ENCODE results near the gene ZDHHC14.
"Not testable (repeated sequence)": the region's sequence is repeated elsewhere in the genome, so short reads cannot be mapped to it uniquely, and the experiment has no call there.

ZDHHC14 gene

GRCh38 chr6:157449610-157450009 lies 68.6 kb downstream of the ZDHHC14 start:
- DNase-seq = no peak

DNA sequence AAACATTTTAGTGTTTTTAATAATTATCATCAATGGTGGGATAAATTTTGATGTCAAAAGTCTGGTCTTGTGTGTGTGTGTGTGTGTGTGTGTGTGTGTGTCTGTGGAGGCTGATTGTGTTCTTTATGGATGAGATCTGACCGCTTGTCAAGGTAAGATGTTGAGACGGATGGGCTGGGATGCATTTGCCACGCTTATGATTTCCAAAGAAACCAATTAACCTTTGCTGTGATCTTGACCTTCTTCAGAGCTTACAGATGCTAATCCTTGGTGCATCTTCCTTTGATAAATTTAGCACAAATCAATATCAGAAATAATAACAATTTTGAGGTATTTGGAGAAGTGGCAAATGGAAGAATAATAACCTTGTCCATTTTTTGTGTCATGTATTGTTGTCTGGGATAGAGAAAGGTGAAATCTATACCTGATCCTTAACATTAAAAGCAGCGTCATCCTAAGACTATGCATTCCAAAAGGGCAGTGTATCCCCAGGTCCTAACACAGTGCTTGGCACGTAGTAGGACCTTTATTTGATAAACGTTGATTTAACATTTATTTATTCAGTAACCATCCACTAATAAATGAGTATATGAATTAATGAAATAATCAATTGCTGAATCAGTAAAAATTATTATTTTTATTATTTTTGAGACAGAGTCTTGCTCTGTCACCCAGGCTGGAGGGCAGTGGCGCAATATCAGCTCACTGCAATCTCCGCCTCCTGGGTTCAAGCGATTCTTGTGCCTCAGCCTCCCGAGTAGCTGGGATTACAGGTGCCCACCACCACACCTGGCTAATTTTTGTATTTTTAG lies 70.1 kb downstream of the ZDHHC14 start:
- no peak for DNase-seq

GRCh38 chr6:157452096-157452495 lies 71.1 kb downstream of the ZDHHC14 start:
- no peak for DNase-seq

DNA sequence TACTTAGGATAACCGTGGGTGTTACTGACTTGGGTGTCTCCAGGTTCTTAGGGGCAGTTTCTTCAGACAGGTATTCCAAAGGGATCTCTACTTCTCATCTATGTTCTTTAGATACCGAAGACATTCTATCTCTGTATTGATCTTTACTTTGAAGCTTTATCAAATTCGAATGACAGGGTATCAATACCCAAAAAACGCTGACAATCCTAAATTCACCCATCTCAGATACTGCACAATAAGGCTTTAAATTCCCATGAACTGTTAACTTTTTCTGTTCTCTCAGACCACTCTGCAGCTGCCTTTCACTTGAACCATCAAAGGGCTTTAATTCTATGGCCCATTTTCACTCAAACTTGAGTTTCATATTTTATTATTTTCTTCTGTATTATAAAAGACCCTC lies 72.1 kb downstream of the ZDHHC14 start:
- no peak for DNase-seq

DNA sequence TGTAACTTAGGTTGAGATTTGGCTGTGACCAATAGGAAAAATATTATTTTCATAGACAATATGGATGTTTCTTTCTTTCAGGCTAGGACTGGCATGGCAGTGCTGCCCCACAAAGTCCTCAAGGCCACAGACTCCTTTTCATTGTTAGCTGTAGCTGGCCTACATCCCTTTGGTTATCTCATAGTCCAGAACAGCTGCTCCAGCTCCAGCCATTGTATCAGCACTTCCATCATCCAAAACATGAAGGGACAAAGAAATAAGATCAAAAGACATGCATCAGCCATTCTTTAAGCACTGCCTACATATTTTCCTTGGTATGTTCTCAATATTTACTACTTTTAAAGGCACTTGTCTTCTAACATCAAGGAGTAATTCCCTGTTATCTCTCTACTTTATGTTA lies 73.0 kb downstream of the ZDHHC14 start:
- DNase-seq = no peak

DNA sequence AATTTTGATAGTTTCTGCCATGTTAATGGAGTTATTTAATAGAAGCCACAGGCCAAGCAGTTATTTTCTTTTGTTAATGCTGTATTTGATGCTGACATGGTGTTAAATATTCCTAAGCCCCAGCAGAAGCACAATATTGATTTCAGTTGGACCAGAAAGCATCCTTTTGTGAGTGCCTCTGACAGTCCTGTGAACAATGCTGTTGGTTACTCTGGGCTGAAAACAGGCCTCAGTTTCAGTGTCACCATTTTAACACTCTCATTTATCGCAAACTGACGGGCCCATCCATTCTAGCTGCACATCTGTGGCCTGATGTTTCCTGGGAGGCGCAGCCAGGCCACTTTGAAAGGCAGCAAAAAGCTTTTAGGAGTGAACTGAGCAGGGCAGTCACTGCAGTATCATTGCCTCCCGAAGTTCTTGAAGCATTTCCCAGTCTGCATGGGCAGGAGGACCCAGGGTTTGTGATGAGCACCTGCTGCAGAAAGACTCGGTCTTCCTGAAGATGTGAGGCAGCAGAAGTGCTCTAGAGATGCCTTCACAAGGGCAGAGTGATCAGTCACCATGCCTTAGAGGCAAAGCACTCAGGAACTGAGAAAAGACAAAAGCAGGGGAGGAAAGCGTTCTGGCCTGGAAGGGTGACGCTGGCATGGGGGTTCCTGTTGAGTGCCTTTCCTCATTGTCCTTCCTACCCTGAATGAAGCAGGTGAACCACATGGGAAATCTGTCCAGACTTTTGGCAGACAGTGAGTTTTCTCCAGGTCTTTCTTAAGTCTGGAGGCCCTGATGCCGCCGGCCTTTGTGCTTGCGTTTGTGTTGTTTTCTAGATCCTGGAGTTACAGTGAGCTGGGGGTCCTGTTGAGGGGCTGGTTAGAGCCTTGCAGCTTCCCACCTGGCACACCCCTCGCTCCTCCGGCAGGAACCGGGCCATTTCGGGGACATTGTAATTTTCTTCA lies 74.0 kb downstream of the ZDHHC14 start:
- no peak for DNase-seq

- no peak for DNase-seq
These were observed 74.9 kb downstream of the ZDHHC14 start for GRCh38 chr6:157455731-157456523.

DNA sequence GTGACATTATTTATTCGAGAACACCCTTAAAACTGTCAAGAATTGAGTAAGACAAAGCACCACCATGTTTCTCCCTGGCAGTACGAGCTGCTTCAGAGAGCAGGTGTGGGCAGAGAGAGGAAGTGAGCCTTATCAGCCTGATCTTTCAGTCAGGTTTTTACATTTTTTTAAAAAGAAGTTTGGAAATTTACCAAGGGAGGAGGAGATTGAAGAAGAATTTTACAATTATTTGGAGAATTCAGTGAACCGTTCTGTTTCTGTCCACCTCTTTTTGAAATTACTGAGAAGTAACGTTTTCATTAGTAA lies 75.5 kb downstream of the ZDHHC14 start:
- DNase-seq = no peak

- no peak for DNase-seq
These were observed 76.8 kb downstream of the ZDHHC14 start for GRCh38 chr6:157457787-157458186.

- no peak for DNase-seq
These were observed 78.3 kb downstream of the ZDHHC14 start for GRCh38 chr6:157459327-157459726.

- DNase-seq = no peak
These were observed 79.4 kb downstream of the ZDHHC14 start for GRCh38 chr6:157460182-157460999.

DNA sequence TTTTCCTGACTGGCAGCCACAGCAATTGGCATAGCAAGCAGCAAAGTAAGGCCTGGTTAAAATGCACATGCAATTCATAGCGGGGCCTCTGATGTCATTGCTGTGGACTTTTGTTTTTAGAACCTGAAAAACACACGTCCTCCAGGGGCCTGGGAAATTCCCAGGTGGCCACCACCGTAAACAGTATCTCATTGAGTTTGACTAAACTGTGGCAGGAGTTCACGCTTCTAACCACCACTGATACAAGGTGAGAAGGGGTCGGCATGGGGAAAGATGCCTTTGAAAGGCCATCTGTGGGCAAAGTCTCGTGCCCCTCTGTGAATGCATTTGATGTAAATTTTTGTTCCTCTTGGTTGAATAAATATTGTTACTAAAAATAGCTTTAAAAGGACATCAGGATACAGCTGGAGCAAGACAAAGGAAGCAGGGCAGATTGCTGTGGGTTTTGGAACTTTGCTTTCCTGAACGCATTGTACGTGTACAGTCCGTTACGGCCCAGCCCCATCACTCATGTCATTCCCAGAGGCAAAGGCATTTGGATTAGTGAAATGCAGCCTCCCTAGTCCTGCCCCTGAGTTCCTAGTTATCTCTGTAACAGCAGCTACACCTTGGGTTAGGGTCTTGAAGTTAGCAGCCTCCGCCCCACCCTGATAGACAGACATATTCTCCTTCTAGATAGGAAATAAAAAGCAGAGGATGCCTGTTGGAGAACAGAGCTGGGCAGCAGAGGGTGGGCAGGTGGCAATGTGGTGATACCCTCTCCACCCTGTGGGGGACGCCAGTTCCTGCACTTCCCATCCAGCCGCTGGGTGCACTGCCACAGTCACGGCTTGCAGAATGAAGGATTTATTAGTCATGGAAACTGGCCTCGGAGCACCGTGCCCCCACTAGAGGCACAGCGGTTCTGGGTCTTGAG lies 80.3 kb downstream of the ZDHHC14 start:
- no peak for DNase-seq

DNA sequence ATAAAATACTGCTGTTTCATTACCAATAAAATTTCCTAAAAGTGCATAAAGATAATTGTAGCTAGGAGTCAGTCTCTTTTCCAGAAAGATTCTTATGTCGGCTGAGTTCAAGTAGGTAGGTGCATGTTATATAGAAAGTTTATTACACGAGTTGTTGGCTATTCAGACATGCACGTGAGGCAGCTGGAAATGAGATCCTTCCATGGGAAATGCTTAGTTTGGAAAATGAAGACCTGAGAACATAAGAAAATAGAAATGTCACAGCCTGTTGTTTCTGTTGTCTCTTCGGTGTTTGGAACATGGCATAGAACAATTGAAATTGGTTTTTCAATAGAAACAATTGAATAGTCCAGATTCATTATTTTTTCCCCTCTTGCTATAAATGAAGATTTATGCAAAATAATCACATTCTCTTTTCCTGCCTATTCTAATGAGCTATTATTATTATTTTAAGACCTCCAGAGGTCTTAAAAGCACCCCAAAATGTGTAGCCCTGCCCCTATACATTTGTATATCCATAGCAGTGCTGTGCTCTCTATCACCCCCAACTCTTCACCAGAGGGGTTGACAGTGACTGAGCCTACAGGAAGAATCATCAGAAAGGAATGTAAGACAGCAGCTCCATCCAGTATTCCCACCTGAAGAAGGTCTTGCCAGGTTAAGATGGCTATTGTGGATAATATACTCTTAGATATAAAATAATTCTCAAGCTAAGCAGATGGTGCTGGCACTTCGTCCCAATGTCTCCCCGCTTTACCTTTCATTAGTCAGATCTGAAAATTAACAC lies 82.2 kb downstream of the ZDHHC14 start:
- no peak for DNase-seq

DNA sequence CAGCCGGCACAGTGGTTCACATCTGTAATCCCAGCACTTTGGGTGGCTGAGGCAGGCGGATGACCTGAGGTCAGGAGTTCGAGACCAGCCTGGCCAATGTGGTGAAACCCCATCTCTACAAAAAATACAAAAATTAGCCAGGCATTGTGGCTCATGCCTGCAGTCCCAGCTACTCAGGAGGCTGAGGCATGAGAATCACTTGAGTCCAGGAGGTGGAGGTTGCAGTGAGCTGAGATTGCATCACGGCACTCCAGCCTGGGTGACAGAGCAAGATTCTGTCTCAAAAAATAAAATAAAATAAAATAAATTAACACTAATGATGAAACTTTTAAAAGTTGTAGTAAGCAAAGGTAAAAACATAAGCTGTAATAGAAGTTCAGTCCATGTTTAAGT lies 82.7 kb downstream of the ZDHHC14 start:
- not testable (repeated sequence) for DNase-seq

DNA sequence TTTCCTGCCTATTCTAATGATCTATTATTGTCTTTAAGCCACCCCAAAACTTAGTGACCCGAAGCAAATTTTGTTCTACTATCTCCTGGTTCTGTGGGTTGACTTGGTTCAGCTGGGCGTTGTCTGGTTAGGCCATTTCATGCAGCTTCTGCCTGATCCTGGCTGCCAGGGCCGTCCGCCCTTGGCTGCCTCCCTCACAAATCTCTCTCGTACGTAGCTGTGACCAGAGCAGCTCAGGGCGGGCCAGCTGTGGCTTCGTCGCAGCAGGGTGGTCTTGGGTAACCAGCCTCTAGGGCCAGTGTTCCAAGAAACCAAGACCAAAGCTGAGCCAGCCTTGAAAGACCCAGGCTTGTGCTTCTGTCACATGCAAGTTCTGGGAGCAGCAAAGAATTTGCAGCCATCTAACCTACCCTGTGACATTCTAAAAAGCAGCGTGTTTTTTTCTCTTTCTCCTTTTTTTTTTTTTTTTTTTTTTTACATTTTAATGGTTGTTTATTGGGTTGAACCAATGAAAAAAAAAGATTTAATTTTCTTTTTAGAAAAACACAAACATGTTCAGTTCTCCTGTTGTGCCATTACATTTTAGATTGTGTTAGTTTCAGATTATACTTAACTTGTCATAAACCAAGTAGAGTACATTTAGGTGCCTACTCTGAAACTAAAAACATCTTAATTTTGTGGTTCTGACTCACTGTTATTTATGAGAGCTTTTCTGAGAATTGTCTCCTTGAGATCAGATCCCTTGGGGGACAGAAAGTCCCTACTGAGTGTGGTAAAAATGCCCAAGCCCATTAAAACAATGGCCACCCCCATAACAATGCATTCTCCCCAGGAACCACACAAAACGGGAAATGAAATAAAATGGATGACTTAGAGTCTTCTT lies 83.9 kb downstream of the ZDHHC14 start:
- no peak for DNase-seq

DNA sequence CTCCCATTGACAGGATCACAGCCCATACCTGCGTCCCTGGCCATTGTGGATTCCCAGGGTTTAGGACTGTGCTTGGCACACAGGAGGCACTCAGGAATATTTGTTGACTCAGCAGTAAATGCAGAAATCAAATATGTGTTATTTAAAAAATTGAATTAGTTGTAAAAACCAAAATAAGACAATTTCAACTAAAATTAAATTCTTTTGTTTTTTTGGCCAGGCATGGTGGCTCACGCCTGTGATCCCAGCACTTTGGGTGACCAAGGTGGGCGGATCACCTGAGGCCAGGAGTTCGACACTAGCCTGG lies 85.3 kb downstream of the ZDHHC14 start:
- DNase-seq = no peak

GRCh38 chr6:157467339-157467738 lies 86.3 kb downstream of the ZDHHC14 start:
- DNase-seq = not testable (repeated sequence)

DNA sequence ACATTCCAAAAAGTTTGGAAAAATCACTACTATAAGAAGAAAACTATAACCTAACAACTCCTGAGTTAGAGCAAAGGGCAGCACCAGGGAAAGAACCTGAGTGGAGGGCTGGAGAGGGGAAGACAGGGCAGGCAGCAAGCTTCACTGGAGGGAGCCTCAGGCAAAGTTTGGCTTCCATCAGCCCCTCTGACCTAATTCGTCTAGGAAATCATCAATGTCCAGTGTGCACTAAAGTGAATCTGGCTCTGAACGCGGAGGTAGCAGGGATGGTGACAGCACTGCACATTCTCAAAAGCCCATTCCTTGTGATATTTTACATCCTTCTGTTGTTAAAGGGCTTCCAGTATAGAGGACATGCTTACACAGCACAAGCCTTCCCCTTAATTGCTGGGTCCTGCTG lies 87.1 kb downstream of the ZDHHC14 start:
- DNase-seq = no peak

DNA sequence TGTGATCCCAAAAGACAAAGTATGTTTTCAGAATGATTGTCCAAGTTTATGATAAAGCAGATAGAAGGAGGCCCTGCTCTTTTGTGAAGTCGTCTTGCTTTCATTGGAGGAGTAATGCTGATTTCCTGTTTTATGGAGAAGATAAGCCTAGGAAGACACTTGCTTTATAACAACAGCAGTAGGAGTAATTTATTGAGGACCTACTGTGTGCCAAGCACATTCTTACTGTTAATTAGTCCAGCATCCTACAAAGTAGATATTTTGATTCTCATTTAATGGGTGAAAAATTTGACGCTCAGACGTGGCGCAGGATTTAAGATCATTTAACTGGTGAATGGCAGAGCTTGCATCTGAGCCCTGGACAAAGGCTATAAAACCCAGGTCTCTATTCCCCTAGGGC lies 87.6 kb downstream of the ZDHHC14 start:
- DNase-seq = no peak

DNA sequence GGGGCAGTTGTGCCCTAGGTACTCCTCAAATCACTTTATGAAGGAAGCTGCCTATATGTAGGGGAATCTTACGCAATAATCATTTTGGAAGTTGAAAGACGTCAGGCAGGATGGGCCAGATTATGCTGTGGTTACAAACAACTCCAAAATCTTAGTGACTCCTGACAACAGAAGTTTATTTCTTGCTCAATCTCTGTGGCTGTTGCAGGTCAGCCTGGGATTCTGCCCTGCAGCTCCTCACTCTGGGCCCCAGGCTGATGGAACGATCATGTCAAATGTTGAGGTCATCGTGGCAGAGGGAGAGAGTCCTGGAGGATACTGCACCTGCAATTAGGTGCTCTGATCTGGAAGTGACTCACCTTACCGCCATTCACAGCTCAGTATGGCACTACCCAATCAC lies 88.4 kb downstream of the ZDHHC14 start:
- DNase-seq = no peak
